WTC11 (cell line): ENCODE results near the gene NMRK1.

Experiments used
- CTCF ChIP-seq: fragments of 200-600 bp; IDR thresholded peaks from 2 replicates; pipeline ENCODE4 v1.8.0; 2022; ENCODE audit warnings: antibody characterized with exemption
- FOXP4 ChIP-seq: sonication (generic); formaldehyde crosslinking; IDR thresholded peaks from 2 replicates; pipeline ENCODE4 v1.8.0; 2022; ENCODE audit warnings: mild to moderate bottlenecking, missing genetic modification reagents
- IRF2 ChIP-seq: sonication (generic); formaldehyde crosslinking; IDR thresholded peaks from 2 replicates; pipeline ENCODE4 v1.8.0; 2022; ENCODE audit warnings: low read depth, missing genetic modification reagents, borderline replicate concordance
- NFYB ChIP-seq: sonication (generic); formaldehyde crosslinking; conservative IDR thresholded peaks from 2 replicates; pipeline ENCODE4 v1.8.0; 2022; ENCODE audit warnings: low read depth, missing genetic modification reagents
- NR1H2 ChIP-seq: sonication (generic); formaldehyde crosslinking; IDR thresholded peaks from 2 replicates; pipeline ENCODE4 v1.9.0; 2021; ENCODE audit warnings: mild to moderate bottlenecking, moderate library complexity, missing genetic modification reagents
- TEAD4 ChIP-seq: sonication (generic); formaldehyde crosslinking; IDR thresholded peaks from 2 replicates; pipeline ENCODE4 v1.8.0; 2022; ENCODE audit warnings: mild to moderate bottlenecking, missing genetic modification reagents
- ZNF121 ChIP-seq: sonication (generic); formaldehyde crosslinking; IDR thresholded peaks from 2 replicates; pipeline ENCODE4 v1.8.0; 2023; ENCODE audit warnings: missing genetic modification reagents

- TF ChIP-seq ZNF121 (CRISPR knock-in tag) (no peak), TEAD4 (CRISPR knock-in tag) (no peak), CTCF (no peak), IRF2 (no peak), NFYB (no peak), NR1H2 (CRISPR knock-in tag) (no peak), FOXP4 (no peak)
Measured at GRCh38 chr9:75108571-75108970, 20.6 kb upstream of the NMRK1 start.
